ENCODE measurements around the gene TMTC4.

GRCh38 chr13:100637796-100638195 is 36.8 kb downstream of the TMTC4 start:
- no peak for TF ChIP-seq CTCF (IDR thresholded peaks at IDR 0.05)
- no peak for TF ChIP-seq POLR2A (IDR thresholded peaks at IDR 0.05)
